ENCODE measurements around the gene DOCK2. TPM values are rescaled to one million over a fixed set of nuclear protein-coding genes. Genes with fewer than 3 reads are reported as not detected.

Gene DOCK2
- total RNA-seq, 1 experiment from 2014 or later: 0.42 TPM

GRCh38 chr5:169869066-169869465, 232.0 kb downstream of the DOCK2 start:
- Mint-ChIP-seq H3K36me3 (ENCODE audit: insufficient read depth, unreplicated experiment) (no peaks in the 10 kb centered on the region), H3K27me3 (ENCODE audit: insufficient read depth, unreplicated experiment) (no peaks in the 10 kb centered on the region), H3K4me3 (ENCODE audit: unreplicated experiment) (no peak overlapping the region), H3K4me1 (ENCODE audit: insufficient read depth, unreplicated experiment) (no peaks in the 10 kb centered on the region), H3K9me3 (ENCODE audit: unreplicated experiment) (no peaks in the 10 kb centered on the region), H3K27ac (ENCODE audit: low read depth, unreplicated experiment) (no peak overlapping the region)
- CTCF ChIA-PET: interaction anchor here (0.6 to 1.0 kb wide), 2 partner anchors 42 to 355 kb away, joined by 3 to 4 read pairs; no protein-coding TSS in a partner anchor
- no TSS peak for BruUV-seq (replicated peaks)
- intact Hi-C loops (cut with micrococcal nuclease): no loop called here
- POLR2A ChIA-PET: no interaction called here
- DNase-seq (ENCODE audit: unreplicated experiment): no peak
- TF ChIP-seq CTCF (IDR thresholded peaks at IDR 0.05; ENCODE audit: unreplicated experiment): no peak

GRCh38 chr5:169870211-169870610, 233.1 kb downstream of the DOCK2 start:
- no peak for TF ChIP-seq CTCF (IDR thresholded peaks at IDR 0.05; ENCODE audit: unreplicated experiment)
- Mint-ChIP-seq H3K4me1 (ENCODE audit: insufficient read depth, unreplicated experiment) (no peaks in the 10 kb centered on the region), H3K27ac (ENCODE audit: low read depth, unreplicated experiment) (no peak overlapping the region), H3K27me3 (ENCODE audit: insufficient read depth, unreplicated experiment) (no peaks in the 10 kb centered on the region), H3K36me3 (ENCODE audit: insufficient read depth, unreplicated experiment) (no peaks in the 10 kb centered on the region), H3K4me3 (ENCODE audit: unreplicated experiment) (no peak overlapping the region), H3K9me3 (ENCODE audit: unreplicated experiment) (no peaks in the 10 kb centered on the region)
- DNase-seq (ENCODE audit: unreplicated experiment): no peak
- intact Hi-C loops (cut with micrococcal nuclease): no loop called here
- CTCF ChIA-PET: no interaction called here
- POLR2A ChIA-PET: interaction anchor here (0.5 to 1.0 kb wide), 2 partner anchors 39 to 185 kb away, joined by 3 to 4 read pairs; no protein-coding TSS in a partner anchor
- no TSS peak for BruUV-seq (replicated peaks)

GRCh38 chr5:169871826-169872490, 234.9 kb downstream of the DOCK2 start:
- no peaks in the 10 kb centered on the region for H3K9me3 Mint-ChIP-seq (ENCODE audit: unreplicated experiment)
- H3K4me1 Mint-ChIP-seq (ENCODE audit: insufficient read depth, unreplicated experiment): no peaks in the 10 kb centered on the region
- intact Hi-C loops (cut with micrococcal nuclease): no loop called here
- no peak overlapping the region for H3K4me3 Mint-ChIP-seq (ENCODE audit: unreplicated experiment)
- CTCF ChIA-PET: interaction anchor here (3.0 kb wide), 1 partner anchor 108 kb away, joined by 9 read pairs; the partner anchor contains the start of gene INSYN2B
- H3K27me3 Mint-ChIP-seq (ENCODE audit: insufficient read depth, unreplicated experiment): no peaks in the 10 kb centered on the region
- no peak overlapping the region for H3K27ac Mint-ChIP-seq (ENCODE audit: low read depth, unreplicated experiment)
- POLR2A ChIA-PET: interaction anchor here (1.4 kb wide), 1 partner anchor 13 kb away, joined by 3 read pairs; no protein-coding TSS in a partner anchor
- no peak for DNase-seq (ENCODE audit: unreplicated experiment)
- H3K36me3 Mint-ChIP-seq (ENCODE audit: insufficient read depth, unreplicated experiment): no peaks in the 10 kb centered on the region
- no TSS peak for BruUV-seq (replicated peaks)
- no peak for TF ChIP-seq CTCF (IDR thresholded peaks at IDR 0.05; ENCODE audit: unreplicated experiment)

- Mint-ChIP-seq H3K9me3 (ENCODE audit: unreplicated experiment) (no peaks in the 10 kb centered on the region), H3K4me3 (ENCODE audit: unreplicated experiment) (no peak overlapping the region), H3K27ac (ENCODE audit: low read depth, unreplicated experiment) (no peak overlapping the region), H3K36me3 (ENCODE audit: insufficient read depth, unreplicated experiment) (no peaks in the 10 kb centered on the region), H3K4me1 (ENCODE audit: insufficient read depth, unreplicated experiment) (no peaks in the 10 kb centered on the region), H3K27me3 (ENCODE audit: insufficient read depth, unreplicated experiment) (no peaks in the 10 kb centered on the region)
- intact Hi-C loops (cut with micrococcal nuclease): no loop called here
- BruUV-seq (replicated peaks): no TSS peak
- TF ChIP-seq CTCF (IDR thresholded peaks at IDR 0.05; ENCODE audit: unreplicated experiment): no peak
- CTCF ChIA-PET: interaction anchor here (3.0 kb wide), 1 partner anchor 107 kb away, joined by 9 read pairs; the partner anchor contains the start of gene INSYN2B
- POLR2A ChIA-PET: no interaction called here
- DNase-seq (ENCODE audit: unreplicated experiment): no peak
These were observed 236.6 kb downstream of the DOCK2 start for GRCh38 chr5:169873642-169874041.
